Nephron progenitor cell (in vitro differentiated cells): Measurements from ENCODE around the gene MAPKAP1.

Source experiments
- DNase-seq: peaks from one replicate; pipeline ENCODE4 v3.0.0; 2021
- H3K27ac Mint-ChIP-seq: 2 replicates; pipeline ENCODE4 v1.8.0; 2021; ENCODE audit warnings: mild to moderate bottlenecking, moderate library complexity, mixed read lengths
- H3K27me3 Mint-ChIP-seq: 2 replicates; pipeline ENCODE4 v1.8.0; 2021; ENCODE audit warnings: mild to moderate bottlenecking, low read depth, mixed read lengths; ENCODE audit not compliant: poor library complexity
- H3K36me3 Mint-ChIP-seq: 2 replicates; pipeline ENCODE4 v1.8.0; 2021; ENCODE audit warnings: low read depth, mixed read lengths
- H3K4me1 Mint-ChIP-seq: 2 replicates; pipeline ENCODE4 v1.8.0; 2021; ENCODE audit warnings: mixed read lengths
- H3K4me3 Mint-ChIP-seq: 2 replicates; pipeline ENCODE4 v1.8.0; 2021; ENCODE audit warnings: mild to moderate bottlenecking, moderate library complexity, mixed read lengths
- H3K9me3 Mint-ChIP-seq: 2 replicates; pipeline ENCODE4 v1.8.0; 2021; ENCODE audit warnings: mild to moderate bottlenecking, moderate library complexity, mixed read lengths
- CTCF ChIP-seq: fragments of 200-600 bp; sonication (generic); IDR thresholded peaks from 2 replicates; pipeline ENCODE4 v1.5.0; 2021; ENCODE audit warnings: antibody characterized with exemption

MAPKAP1 gene

GRCh38 chr9:125509476-125509875 lies 197.5 kb downstream of the MAPKAP1 start:
- H3K27me3 Mint-ChIP-seq: peaks cover 4% of the 10 kb centered on the region
- H3K36me3 Mint-ChIP-seq: peaks cover 10% of the 10 kb centered on the region
- H3K4me3 Mint-ChIP-seq: no peak overlapping the region
- DNase-seq: no peak
- peaks cover 48% of the 10 kb centered on the region for H3K4me1 Mint-ChIP-seq
- no peaks in the 10 kb centered on the region for H3K9me3 Mint-ChIP-seq
- H3K27ac Mint-ChIP-seq: no peak overlapping the region
- TF ChIP-seq CTCF: no peak

GRCh38 chr9:125508249-125508648 lies 198.8 kb downstream of the MAPKAP1 start:
- Mint-ChIP-seq H3K36me3 (peaks cover 10% of the 10 kb centered on the region), H3K4me3 (no peak overlapping the region), H3K9me3 (no peaks in the 10 kb centered on the region), H3K27ac (no peak overlapping the region), H3K4me1 (peaks cover 48% of the 10 kb centered on the region), H3K27me3 (peaks cover 4% of the 10 kb centered on the region)
- no peak for DNase-seq
- TF ChIP-seq CTCF: no peak

GRCh38 chr9:125507226-125507625 lies 199.8 kb downstream of the MAPKAP1 start:
- peaks cover 4% of the 10 kb centered on the region for H3K27me3 Mint-ChIP-seq
- DNase-seq: no peak
- H3K9me3 Mint-ChIP-seq: no peaks in the 10 kb centered on the region
- H3K27ac Mint-ChIP-seq: no peak overlapping the region
- TF ChIP-seq CTCF: no peak
- peaks cover 10% of the 10 kb centered on the region for H3K36me3 Mint-ChIP-seq
- no peak overlapping the region for H3K4me3 Mint-ChIP-seq
- H3K4me1 Mint-ChIP-seq: peaks cover 45% of the 10 kb centered on the region

- Mint-ChIP-seq H3K27ac (peak overlapping the region; percentile 73), H3K27me3 (no peaks in the 10 kb centered on the region), H3K9me3 (no peaks in the 10 kb centered on the region), H3K4me3 (no peak overlapping the region), H3K4me1 (peaks cover 33% of the 10 kb centered on the region), H3K36me3 (peaks cover 15% of the 10 kb centered on the region)
- DNase-seq: peak; percentile 10
- TF ChIP-seq CTCF: no peak
Measured at GRCh38 chr9:125505988-125506438, 201.0 kb downstream of the MAPKAP1 start.

GRCh38 chr9:125504616-125505015 lies 202.4 kb downstream of the MAPKAP1 start:
- H3K4me3 Mint-ChIP-seq: no peak overlapping the region
- peaks cover 20% of the 10 kb centered on the region for H3K36me3 Mint-ChIP-seq
- DNase-seq: no peak
- no peak for TF ChIP-seq CTCF
- peak overlapping the region; percentile 30 for H3K27ac Mint-ChIP-seq
- H3K27me3 Mint-ChIP-seq: no peaks in the 10 kb centered on the region
- H3K9me3 Mint-ChIP-seq: no peaks in the 10 kb centered on the region
- peaks cover 20% of the 10 kb centered on the region for H3K4me1 Mint-ChIP-seq

- Mint-ChIP-seq H3K27ac (no peak overlapping the region), H3K27me3 (peaks cover 5% of the 10 kb centered on the region), H3K4me3 (no peak overlapping the region), H3K4me1 (peaks cover 23% of the 10 kb centered on the region), H3K9me3 (no peaks in the 10 kb centered on the region), H3K36me3 (peaks cover 10% of the 10 kb centered on the region)
- DNase-seq: no peak
- TF ChIP-seq CTCF: no peak
Measured at GRCh38 chr9:125497906-125498305, 209.1 kb downstream of the MAPKAP1 start.
